ENCODE measurements around the gene INPP5A. TPM values are rescaled to one million over a fixed set of nuclear protein-coding genes. Genes with fewer than 3 reads are reported as not detected.

Gene INPP5A
- total and polyA plus RNA-seq, 2 of the 13 experiments (the other 11 are each of a cell fraction or from before 2014, with no cell fraction given): 17.5 to 37.9 TPM

- Histone ChIP-seq H3K9ac (ENCODE audit: insufficient read depth, low read depth, low read length) (no peak overlapping the region), H3K9me3 (ENCODE audit: low read length) (no peaks in the 10 kb centered on the region), H3K36me3 (replicated peaks in 1 of 2; ENCODE audit: control insufficient read depth in 1 of 2, insufficient read depth in 2 of 2, low read length in 2 of 2) (no peaks in the 10 kb centered on the region), H4K20me1 (ENCODE audit: insufficient read depth, low read length) (peaks cover 23% of the 10 kb centered on the region; the same call in 1 of the 2 replicates), H2AFZ (ENCODE audit: low read length) (no peak overlapping the region), H3K27ac (ENCODE audit: extremely low read length, insufficient read depth, low read length) (no peak overlapping the region), H3K27me3 (ENCODE audit: control insufficient read depth in 1 of 2, insufficient read depth in 2 of 2, low read length in 2 of 2) (no peaks in the 10 kb centered on the region), H3K4me3 (replicated peaks in 1 of 3; ENCODE audit: insufficient read depth in 1 of 3, low read depth in 2 of 3, low read length in 3 of 3) (no peak overlapping the region), H3K4me2 (ENCODE audit: low read depth, low read length) (no peak overlapping the region), H3K79me2 (ENCODE audit: insufficient read depth, low read length) (peaks cover 3% of the 10 kb centered on the region), H3K4me1 (ENCODE audit: insufficient read depth, low read length) (peaks cover 40% of the 10 kb centered on the region)
- FAIRE-seq (no peak), ATAC-seq (no peak), DNase-seq (ENCODE audit: low spot score) (no peak)
- BruUV-seq (replicated peaks): no TSS peak
- TF ChIP-seq AKNA (CRISPR knock-in tag; IDR thresholded peaks at IDR 0.05; ENCODE audit: borderline replicate concordance): no peak
- no peak for TF ChIP-seq THRA (CRISPR knock-in tag; IDR thresholded peaks at IDR 0.05; ENCODE audit: borderline replicate concordance)
- no peak for TF ChIP-seq ZNF484 (CRISPR knock-in tag; IDR thresholded peaks at IDR 0.05; ENCODE audit: borderline replicate concordance, low read depth)
- TF ChIP-seq IRF9 (CRISPR knock-in tag; IDR thresholded peaks at IDR 0.05; ENCODE audit: borderline replicate concordance): no peak
- no peak for TF ChIP-seq TSC22D2 (CRISPR knock-in tag; IDR thresholded peaks at IDR 0.05; ENCODE audit: borderline replicate concordance)
- no peak for TF ChIP-seq ZNF703 (CRISPR knock-in tag; IDR thresholded peaks at IDR 0.05; ENCODE audit: borderline replicate concordance)
- ChIA-PET POLR2A (no interaction called here), CTCF (ENCODE audit: low intra/inter-chr PET ratio, low total read pairs) (no interaction called here)
- in situ Hi-C loops (cut with HindIII; ENCODE audit: extremely low pct_ligation_motif_present, low pct_unique_long_range_greater_than_20kb) (no loop called here), intact Hi-C loops (cut with micrococcal nuclease; ENCODE audit: unreplicated experiment) (loop anchor here (5.0 kb wide), 1 partner anchor 63 kb away; no protein-coding TSS in a partner anchor)
- WGBS (ENCODE audit: low lambda C conversion rate): 92% methylated on average over 8 of the region's 8 CpGs
Measured at GRCh38 chr10:132574288-132574687, 36.7 kb downstream of the INPP5A start.

All from HepG2 (cell line).